ENCODE measurements around the gene RNF6. TPM values are rescaled to one million over a fixed set of nuclear protein-coding genes. Genes with fewer than 3 reads are reported as not detected.

RNF6 gene
- total RNA-seq, 6 experiments from 2014 or later: 47.6 to 51.7 (median 48.5) TPM

DNA sequence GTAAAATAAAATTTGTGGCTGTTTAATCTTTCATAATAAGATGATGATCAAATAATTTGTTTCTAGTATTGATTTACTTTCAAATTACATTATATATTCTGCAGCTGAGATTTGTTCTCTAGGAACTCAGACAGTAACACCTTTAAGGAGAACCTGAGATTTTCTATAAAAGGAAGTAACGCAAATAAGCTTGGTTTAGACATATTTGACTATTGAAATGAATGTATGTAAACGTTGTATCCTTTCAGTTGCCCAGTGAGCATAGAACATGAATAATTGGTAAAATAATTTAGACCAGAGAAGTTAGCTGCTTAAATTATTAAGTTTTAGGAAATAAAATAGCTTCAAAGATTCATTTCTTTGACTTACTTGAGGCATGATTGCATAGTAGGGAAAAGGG, 34.9 kb upstream of the RNF6 start:
- Mint-ChIP-seq H3K9me3 (no peaks in the 10 kb centered on the region), H3K36me3 (ENCODE audit: low read depth) (0 out of 2 replicates have a peak, but pooled peaks cover under 1% of the 10 kb centered on the region), H3K27ac (no peak overlapping the region), H3K4me3 (no peak overlapping the region), H3K4me1 (ENCODE audit: low read depth) (peaks cover 44% of the 10 kb centered on the region), H3K27me3 (ENCODE audit: insufficient read depth) (no peaks in the 10 kb centered on the region)
- no peak for DNase-seq
- no peak for TF ChIP-seq CTCF (IDR thresholded peaks at IDR 0.05)

GRCh38 chr13:26255691-26256277, 33.7 kb upstream of the RNF6 start:
- no peak for DNase-seq
- Mint-ChIP-seq H3K9me3 (no peaks in the 10 kb centered on the region), H3K36me3 (ENCODE audit: low read depth) (no peaks in the 10 kb centered on the region), H3K4me1 (ENCODE audit: low read depth) (peaks cover 38% of the 10 kb centered on the region), H3K4me3 (peak overlapping the region; percentile 92), H3K27me3 (ENCODE audit: insufficient read depth) (no peaks in the 10 kb centered on the region), H3K27ac (no peak overlapping the region)
- peak; percentile 64 for TF ChIP-seq CTCF (IDR thresholded peaks at IDR 0.05)

GRCh38 chr13:26255115-26255514, 33.0 kb upstream of the RNF6 start:
- H3K9me3 Mint-ChIP-seq: no peaks in the 10 kb centered on the region

GRCh38 chr13:26254583-26255111, 32.5 kb upstream of the RNF6 start:
- Mint-ChIP-seq H3K27ac (peak overlapping the region; percentile 74), H3K36me3 (ENCODE audit: low read depth) (no peaks in the 10 kb centered on the region), H3K27me3 (ENCODE audit: insufficient read depth) (no peaks in the 10 kb centered on the region), H3K4me3 (peak overlapping the region; percentile 92), H3K4me1 (ENCODE audit: low read depth) (peaks cover 36% of the 10 kb centered on the region), H3K9me3 (no peaks in the 10 kb centered on the region)
- peak; percentile 13 for DNase-seq
- TF ChIP-seq CTCF (IDR thresholded peaks at IDR 0.05): no peak

More at GRCh38 chr13:26255115-26255514, 33.0 kb upstream of the RNF6 start:
- no peak for TF ChIP-seq CTCF (IDR thresholded peaks at IDR 0.05)
- DNase-seq: no peak
- H3K27ac Mint-ChIP-seq: peak overlapping the region; percentile 74
- peaks cover 36% of the 10 kb centered on the region for H3K4me1 Mint-ChIP-seq (ENCODE audit: low read depth)
- H3K27me3 Mint-ChIP-seq (ENCODE audit: insufficient read depth): no peaks in the 10 kb centered on the region
- H3K36me3 Mint-ChIP-seq (ENCODE audit: low read depth): no peaks in the 10 kb centered on the region
- H3K4me3 Mint-ChIP-seq: peak overlapping the region; percentile 92

DNA sequence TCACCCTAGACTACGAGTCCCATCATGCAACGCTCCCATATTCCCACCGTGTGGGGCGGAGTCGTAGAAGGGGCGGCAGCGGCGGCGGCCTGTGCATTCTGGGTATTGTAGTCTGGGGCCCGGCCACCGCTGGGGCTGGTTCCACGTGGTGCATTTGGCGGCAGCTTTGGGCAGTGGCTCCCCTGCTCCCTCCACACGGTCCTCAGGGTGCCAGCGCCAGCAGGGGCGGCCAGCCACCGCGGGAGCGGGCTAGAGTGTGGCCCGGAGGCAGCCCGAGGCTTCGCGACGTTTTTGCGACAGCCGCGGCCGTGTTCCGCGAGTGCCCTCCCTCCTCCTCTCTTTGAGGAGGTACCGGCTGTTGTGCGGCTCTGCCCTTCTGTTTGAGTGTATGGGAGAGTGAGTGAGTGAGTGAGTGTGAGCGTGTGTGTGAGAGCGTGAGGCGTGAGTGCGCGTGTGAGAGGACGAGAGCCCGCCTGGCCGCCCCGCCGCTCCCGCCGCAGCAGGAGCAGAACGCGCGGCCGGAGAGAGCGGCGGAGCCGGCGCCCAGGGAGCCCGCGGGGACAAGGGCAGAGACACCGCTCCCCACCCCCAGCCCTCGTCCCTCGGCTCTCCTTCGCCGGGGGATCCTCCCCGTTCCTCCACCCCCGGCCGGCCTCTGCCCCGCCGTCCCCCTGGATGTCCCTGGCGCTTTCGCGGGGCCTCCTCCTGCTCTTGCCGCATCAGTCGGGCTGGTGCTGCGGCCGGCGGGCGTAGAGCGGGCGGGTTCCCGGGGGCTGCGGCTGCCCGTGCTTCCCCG, 31.9 kb upstream of the RNF6 start, which contains the start of gene CDK8:
Gene CDK8, plus strand, starts transcription at position 343 of the 796 bp plus-strand sequence. CDS start 513 bp downstream, outside the sequence.
- Mint-ChIP-seq H3K4me3 (peak within 1 kb of the TSS; percentile 92), H3K36me3 (ENCODE audit: low read depth) (no peaks in the 10 kb centered on the region), H3K9me3 (no peaks in the 10 kb centered on the region), H3K4me1 (ENCODE audit: low read depth) (peaks cover 36% of the 10 kb centered on the region), H3K27me3 (ENCODE audit: insufficient read depth) (no peaks in the 10 kb centered on the region), H3K27ac (peak within 1 kb of the TSS; percentile 82)
- no peak for TF ChIP-seq CTCF (IDR thresholded peaks at IDR 0.05)
- peak; percentile 89 for DNase-seq

Data from HFFc6 (cell line).